Mesothelial cell of epicardium (in vitro differentiated cells): ENCODE results near the gene RRP9. TPM values are rescaled to one million over a fixed set of nuclear protein-coding genes. Genes with fewer than 3 reads are reported as not detected.

Source experiments
- DNase-seq, 2 experiments: peaks; one replicate each; pipeline ENCODE4 v3.0.0; 2021; ENCODE audit warnings: low spot score in 2 of 2; ENCODE audit not compliant: unreplicated experiment in 2 of 2
- H3K27ac Mint-ChIP-seq: 2 replicates; pipeline ENCODE4 v1.8.0; 2021; ENCODE audit warnings: mixed read lengths
- H3K27me3 Mint-ChIP-seq: 2 replicates; pipeline ENCODE4 v1.8.0; 2021; ENCODE audit warnings: low read depth, mixed read lengths
- H3K36me3 Mint-ChIP-seq: 2 replicates; pipeline ENCODE4 v1.8.0; 2021; ENCODE audit warnings: mixed read lengths
- H3K4me1 Mint-ChIP-seq: 2 replicates; pipeline ENCODE4 v1.8.0; 2021; ENCODE audit warnings: mixed read lengths
- H3K4me3 Mint-ChIP-seq: 2 replicates; pipeline ENCODE4 v1.8.0; 2021; ENCODE audit warnings: mild to moderate bottlenecking, moderate library complexity, mixed read lengths
- H3K9me3 Mint-ChIP-seq: 2 replicates; pipeline ENCODE4 v1.8.0; 2021; ENCODE audit warnings: mixed read lengths
- CTCF ChIP-seq: fragments of 200-600 bp; sonication (generic); IDR thresholded peaks from one replicate; pipeline ENCODE4 v1.5.0; 2021; ENCODE audit warnings: antibody characterized with exemption; ENCODE audit not compliant: unreplicated experiment
- total RNA-seq: library from RNA; stranded (reverse); gene quantifications from 3 replicates; pipeline ENCODE4 v1.2.1, GENCODE V29; 2021

Gene RRP9
- total RNA-seq, 1 donor from 2014 or later, result 20.6 TPM

DNA sequence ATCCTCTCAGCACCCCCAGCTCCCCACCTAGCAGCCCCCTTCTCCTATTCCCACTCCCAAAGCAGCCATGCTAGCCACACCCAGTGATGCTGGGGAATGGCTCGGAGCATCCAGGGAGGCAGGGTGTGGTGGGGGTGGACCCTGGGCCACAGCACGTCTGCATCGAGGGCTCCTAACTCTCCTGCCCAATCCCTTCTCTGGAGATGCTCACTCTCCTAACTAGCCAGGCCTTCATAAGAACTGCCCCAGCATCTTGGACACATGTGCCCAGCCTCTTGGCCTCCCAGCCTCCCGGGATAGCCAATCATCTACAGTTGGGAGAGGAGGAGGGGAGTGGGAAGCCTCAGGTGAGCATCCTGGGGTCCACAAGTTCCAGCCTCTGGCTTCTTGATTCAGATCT is 22.8 kb upstream of the RRP9 start:
- no peak for TF ChIP-seq CTCF
- H3K36me3 Mint-ChIP-seq, result no peaks in the 10 kb centered on the region
- H3K27ac Mint-ChIP-seq, result no peak overlapping the region
- DNase-seq, result no peak
- H3K4me3 Mint-ChIP-seq, result no peak overlapping the region
- peaks cover 36% of the 10 kb centered on the region for H3K4me1 Mint-ChIP-seq
- no peaks in the 10 kb centered on the region for H3K27me3 Mint-ChIP-seq
- H3K9me3 Mint-ChIP-seq, result no peaks in the 10 kb centered on the region

DNA sequence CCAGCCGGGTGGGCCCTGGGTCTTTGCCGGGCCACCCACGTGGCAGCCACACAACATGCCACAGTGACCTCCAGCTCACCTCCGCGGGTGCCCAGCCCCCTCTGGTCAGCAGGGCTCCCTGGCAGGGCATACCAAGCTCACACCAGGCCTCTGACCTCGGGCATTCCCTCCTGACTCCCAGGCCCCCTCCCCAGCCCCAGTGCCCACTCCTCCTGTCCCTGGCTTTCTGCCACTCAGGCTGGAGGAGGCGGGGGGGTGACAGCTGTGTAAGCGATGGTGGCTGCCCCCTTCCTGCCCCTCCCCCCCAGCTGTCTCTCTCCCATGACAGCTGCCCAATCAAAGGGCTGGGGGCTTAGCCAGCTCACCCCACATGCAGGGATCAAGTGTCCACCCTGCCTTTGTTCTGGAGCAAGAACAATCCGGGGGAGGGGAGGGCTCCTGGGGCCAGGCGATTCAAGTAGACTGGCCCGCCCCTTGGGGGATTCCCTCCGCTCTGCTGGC is 22.3 kb upstream of the RRP9 start:
- DNase-seq, result no peak
- Mint-ChIP-seq H3K27ac (no peak overlapping the region), H3K9me3 (no peaks in the 10 kb centered on the region), H3K4me3 (no peak overlapping the region), H3K27me3 (no peaks in the 10 kb centered on the region), H3K36me3 (no peaks in the 10 kb centered on the region), H3K4me1 (peaks cover 32% of the 10 kb centered on the region)
- TF ChIP-seq CTCF, result no peak

DNA sequence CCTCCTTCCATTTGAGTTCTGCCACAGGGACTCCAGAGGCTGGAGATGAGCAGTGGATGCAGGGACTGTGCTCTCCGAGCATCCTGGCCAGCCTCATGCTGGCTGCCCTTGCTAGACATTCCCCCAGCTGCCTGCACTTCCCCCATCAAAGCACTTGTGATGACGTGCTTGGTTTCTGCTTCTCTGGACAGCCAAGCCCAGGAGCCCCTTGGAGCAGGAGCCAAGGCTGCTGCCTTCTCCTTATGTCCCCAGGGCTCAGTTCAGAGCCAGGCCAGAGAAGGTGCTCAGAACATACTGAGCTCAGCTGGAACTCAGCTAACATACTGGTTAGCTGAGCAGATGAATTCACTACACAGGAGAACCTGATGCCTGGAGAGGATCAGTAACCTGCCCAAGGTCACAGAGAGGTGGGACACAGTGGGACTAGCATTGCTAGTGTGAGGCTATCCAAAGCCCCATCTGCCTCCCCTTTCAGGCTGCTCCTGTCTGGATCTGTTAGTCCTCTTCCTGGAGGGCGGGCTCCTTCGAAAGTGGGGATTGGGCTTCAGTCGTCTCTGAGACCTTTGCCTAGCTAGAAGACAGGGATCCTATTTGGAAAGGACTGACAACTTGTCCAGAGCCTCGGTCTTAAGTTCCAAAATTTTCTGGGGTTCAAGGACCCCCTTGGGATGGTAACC is 21.3 kb upstream of the RRP9 start:
- DNase-seq, result no peak
- Mint-ChIP-seq H3K9me3 (no peaks in the 10 kb centered on the region), H3K27ac (no peak overlapping the region), H3K4me1 (peaks cover 23% of the 10 kb centered on the region), H3K36me3 (peaks cover 3% of the 10 kb centered on the region), H3K27me3 (no peaks in the 10 kb centered on the region), H3K4me3 (no peak overlapping the region)
- no peak for TF ChIP-seq CTCF

DNA sequence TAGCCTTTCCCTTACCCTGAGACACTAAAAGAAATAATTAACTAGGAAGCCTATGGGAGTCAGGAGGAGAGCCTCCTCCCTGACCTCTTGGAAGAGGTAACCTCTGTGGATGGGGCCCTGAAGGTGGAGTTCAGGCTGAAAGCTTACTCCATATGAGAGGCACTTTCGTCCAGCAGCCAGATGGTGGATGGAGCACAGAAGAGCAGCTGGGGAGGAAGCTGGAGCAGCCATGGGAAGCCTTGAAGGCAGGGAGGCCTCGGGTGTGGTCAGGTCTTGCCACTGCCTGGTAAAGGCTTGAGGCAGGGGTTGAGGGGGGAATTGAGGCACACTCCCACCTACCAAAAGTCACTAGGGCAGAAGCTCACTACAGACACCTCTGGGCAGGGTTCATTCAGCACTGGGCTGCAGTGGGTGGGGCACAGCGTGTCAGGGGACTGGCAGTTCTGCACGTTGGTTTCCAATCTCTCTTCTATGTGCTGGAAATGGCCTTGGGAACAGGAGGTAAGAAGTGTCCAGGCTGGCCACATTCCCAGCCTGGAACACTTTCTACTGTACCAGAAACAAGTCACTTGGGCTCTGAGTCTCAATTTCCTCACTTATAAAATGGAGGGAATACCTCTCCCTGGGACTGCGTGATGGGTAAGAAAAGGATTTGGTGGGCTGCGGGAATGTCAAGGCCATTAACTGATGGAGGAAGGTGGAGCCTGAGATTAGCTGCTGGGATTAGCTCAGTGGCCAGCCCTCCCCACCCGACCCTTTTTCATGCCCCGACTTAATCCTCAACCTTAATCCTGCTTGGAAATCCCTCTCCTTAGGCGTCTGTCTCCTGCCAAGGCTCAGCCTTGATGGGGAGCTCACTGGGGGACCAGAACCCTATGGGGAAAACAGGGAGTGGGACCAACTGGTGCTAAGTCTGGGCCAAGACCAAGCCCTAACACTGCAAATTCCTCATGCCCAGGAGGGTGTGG is 20.2 kb upstream of the RRP9 start:
- Mint-ChIP-seq H3K27ac (no peak overlapping the region), H3K4me1 (peaks cover 21% of the 10 kb centered on the region), H3K36me3 (peaks cover 3% of the 10 kb centered on the region), H3K4me3 (no peak overlapping the region), H3K9me3 (no peaks in the 10 kb centered on the region), H3K27me3 (no peaks in the 10 kb centered on the region)
- no peak for DNase-seq
- no peak for TF ChIP-seq CTCF

DNA sequence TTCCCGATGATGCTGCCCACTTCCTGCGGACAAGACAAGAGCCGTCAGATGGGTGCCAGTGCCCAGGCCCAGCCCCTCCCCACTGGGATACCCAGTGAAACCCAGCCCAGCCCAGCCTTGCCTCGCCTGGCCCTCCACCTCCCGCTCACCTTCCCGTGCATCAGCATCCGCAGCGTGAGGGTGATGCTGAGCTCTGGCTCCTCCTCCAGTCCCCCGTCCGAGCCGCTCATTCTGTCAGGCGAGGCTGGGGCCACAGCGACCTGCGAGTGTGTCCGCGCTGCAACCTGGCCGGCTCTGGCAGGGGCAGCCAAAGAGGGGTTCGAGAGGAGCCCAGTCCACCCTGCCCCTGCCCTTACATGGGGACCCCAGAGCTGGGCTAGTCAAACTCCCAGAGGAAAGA is 19.3 kb upstream of the RRP9 start:
- Mint-ChIP-seq H3K36me3 (peaks cover 3% of the 10 kb centered on the region), H3K27ac (no peak overlapping the region), H3K27me3 (peaks cover 2% of the 10 kb centered on the region), H3K4me1 (peaks cover 15% of the 10 kb centered on the region), H3K9me3 (no peaks in the 10 kb centered on the region), H3K4me3 (no peak overlapping the region)
- TF ChIP-seq CTCF, result no peak
- DNase-seq, result no peak
